H1 (cell line): ENCODE data around the gene FGFBP1. TPM values are rescaled to one million over a fixed set of nuclear protein-coding genes. Genes with fewer than 3 reads are reported as not detected.

Experiments used
- CTCF ChIA-PET: fragments of 300-600 bp; sonication (Branson Sonifier 250); formaldehyde crosslinking; loops from one replicate; lab custom pipeline; 2021; ENCODE audit not compliant: partially characterized antibody; lab: Charles Lee
- POLR2A ChIA-PET: fragments of 300-600 bp; sonication (Branson Sonifier 250); formaldehyde crosslinking; loops from one replicate; lab custom pipeline; 2021; ENCODE audit warnings: inconsistent platforms; ENCODE audit not compliant: partially characterized antibody; lab: Charles Lee
- DNase-seq, 2 experiments: peaks; one replicate each; pipeline versions ENCODE4 v3.0.0 to v3.0.0-alpha.2; 2010 to 2022; ENCODE audit warnings: low spot score in 2 of 2, low read depth in 1 of 2, mixed read lengths in 1 of 2
- FAIRE-seq: peaks from 2 replicates; lab custom pipeline; 2011; peaks lifted over from hg19 to GRCh38; lab: Jason Lieb, UNC
- H2AFZ ChIP-seq: 2 replicates; pipeline ENCODE4 v1.8.1; 2012; ENCODE audit warnings: low read length, inconsistent platforms
- H2AK5ac ChIP-seq: 2 replicates; pipeline ENCODE4 v1.6.1; 2013; ENCODE audit warnings: low read depth, low read length
- H2BK120ac ChIP-seq: replicated peaks from 2 replicates; pipeline ENCODE3; 2013; ENCODE audit warnings: low read depth, low read length, inconsistent platforms
- H2BK12ac ChIP-seq: 2 replicates; pipeline ENCODE4 v1.6.1; 2013; ENCODE audit warnings: low read depth, low read length
- H2BK15ac ChIP-seq: 2 replicates; pipeline ENCODE4 v1.6.1; 2013; ENCODE audit warnings: low read length
- H2BK20ac ChIP-seq: 2 replicates; pipeline ENCODE4 v1.6.1; 2013; ENCODE audit warnings: low read length
- H2BK5ac ChIP-seq: 2 replicates; pipeline ENCODE4 v1.6.1; 2013; ENCODE audit warnings: low read depth, low read length
- H3K14ac ChIP-seq: 2 replicates; pipeline ENCODE4 v1.6.1; 2013; ENCODE audit warnings: inconsistent platforms; ENCODE audit not compliant: insufficient read length
- H3K18ac ChIP-seq: 2 replicates; pipeline ENCODE4 v1.6.1; 2013; ENCODE audit warnings: low read length; ENCODE audit errors: extremely low read depth
- H3K23ac ChIP-seq: 2 replicates; pipeline ENCODE4 v1.6.1; 2013; ENCODE audit warnings: inconsistent platforms; ENCODE audit not compliant: insufficient read length
- H3K23me2 ChIP-seq: 2 replicates; pipeline ENCODE4 v1.6.1; 2013; ENCODE audit warnings: low read depth, low read length
- H3K27ac ChIP-seq: 2 replicates; pipeline ENCODE4 v1.6.1; 2011; ENCODE audit warnings: low read depth, low read length, inconsistent platforms
- H3K27me3 ChIP-seq, 4 experiments: replicated peaks in 1 of 4; 1 replicate in 1 of 4; 2 replicates in 3 of 4; pipeline versions ENCODE4 v1.6.1 to v1.8.1; 2011 to 2013; ENCODE audit warnings: low read length in 3 of 4, mild to moderate bottlenecking in 3 of 4, inconsistent platforms in 2 of 4, mixed read lengths in 2 of 4, moderate library complexity in 1 of 4; ENCODE audit not compliant: control insufficient read depth in 3 of 4, insufficient read depth in 3 of 4; ENCODE audit errors: extremely low read depth in 1 of 4
- H3K36me3 ChIP-seq, 4 experiments: 2 replicates each; pipeline versions ENCODE4 v1.6.1 to v1.8.1; 2011 to 2013; ENCODE audit warnings: mild to moderate bottlenecking in 4 of 4, low read length in 3 of 4, moderate library complexity in 2 of 4, control low read depth in 1 of 4, inconsistent platforms in 1 of 4; ENCODE audit not compliant: insufficient read depth in 4 of 4, control insufficient read depth in 2 of 4
- H3K4ac ChIP-seq: replicated peaks from 2 replicates; pipeline ENCODE3; 2013; ENCODE audit warnings: low read length, low read depth, mixed read lengths, inconsistent platforms; ENCODE audit not compliant: insufficient read length
- H3K4me1 ChIP-seq, 4 experiments: replicated peaks in 1 of 4; 1 replicate in 1 of 4; 2 replicates in 3 of 4; pipeline versions ENCODE4 v1.6.1 to v1.8.1; 2011 to 2013; ENCODE audit warnings: low read length in 3 of 4, inconsistent platforms in 2 of 4, mixed read lengths in 1 of 4; ENCODE audit not compliant: insufficient read depth in 4 of 4, control insufficient read depth in 3 of 4
- H3K4me2 ChIP-seq, 2 experiments: 2 replicates each; pipeline versions ENCODE4 v1.6.1 to v1.8.1; 2011 to 2013; ENCODE audit warnings: low read depth in 2 of 2, low read length in 2 of 2, control low read depth in 1 of 2, inconsistent platforms in 1 of 2, mild to moderate bottlenecking in 1 of 2; ENCODE audit not compliant: insufficient read depth in 1 of 2
- H3K4me3 ChIP-seq, 4 experiments: fragments of 200-600, 300-600 bp in 1 of 4; sonication (generic), shearing (Covaris generic), sonication (Bioruptor Twin) in 1 of 4; 2 replicates each; pipeline versions ENCODE4 v1.5.1 to v1.8.1; 2011 to 2016; ENCODE audit warnings: low read length in 4 of 4, low read depth in 3 of 4, control low read depth in 2 of 4, inconsistent platforms in 2 of 4, mild to moderate bottlenecking in 2 of 4, mixed read lengths in 1 of 4, moderate library complexity in 1 of 4; ENCODE audit not compliant: insufficient read depth in 2 of 4; ENCODE audit errors: extremely low read depth in 1 of 4
- H3K56ac ChIP-seq: replicated peaks from 2 replicates; pipeline ENCODE3; 2013; ENCODE audit warnings: low read depth, mild to moderate bottlenecking, mixed read lengths, low read length, inconsistent platforms; ENCODE audit not compliant: insufficient read length
- H3K79me1 ChIP-seq: 2 replicates; pipeline ENCODE4 v1.6.1; 2013; ENCODE audit warnings: low read depth, low read length, control low read depth
- H3K79me2 ChIP-seq, 2 experiments: 2 replicates each; pipeline versions ENCODE4 v1.6.1 to v1.8.1; 2012 to 2013; ENCODE audit warnings: low read length in 2 of 2, mild to moderate bottlenecking in 2 of 2, inconsistent platforms in 1 of 2; ENCODE audit not compliant: insufficient read depth in 2 of 2, control insufficient read depth in 1 of 2
- H3K9ac ChIP-seq, 4 experiments: replicated peaks in 1 of 4; 1 replicate in 1 of 4; 2 replicates in 3 of 4; pipeline versions ENCODE4 v1.6.1 to v1.8.1; 2011 to 2013; ENCODE audit warnings: low read depth in 3 of 4, low read length in 3 of 4, control low read depth in 2 of 4, mild to moderate bottlenecking in 2 of 4, moderate library complexity in 2 of 4, inconsistent platforms in 1 of 4; ENCODE audit errors: extremely low read depth in 1 of 4
- H3K9me3 ChIP-seq, 2 experiments: 2 replicates each; pipeline versions ENCODE4 v1.6.1 to v1.8.1; 2012 to 2013; ENCODE audit warnings: mild to moderate bottlenecking in 2 of 2, moderate library complexity in 2 of 2, control low read depth in 1 of 2, inconsistent platforms in 1 of 2, low read depth in 1 of 2, low read length in 1 of 2, mixed read lengths in 1 of 2; ENCODE audit not compliant: insufficient read depth in 2 of 2
- H4K20me1 ChIP-seq, 2 experiments: replicated peaks in 1 of 2; 2 replicates each; pipeline versions ENCODE3 to v1.8.1; 2011 to 2013; ENCODE audit warnings: inconsistent platforms in 2 of 2, low read length in 2 of 2, mild to moderate bottlenecking in 1 of 2; ENCODE audit not compliant: insufficient read depth in 2 of 2, control insufficient read depth in 1 of 2
- H4K5ac ChIP-seq: 2 replicates; pipeline ENCODE4 v1.6.1; 2013; ENCODE audit warnings: low read length, low read depth, mixed read lengths, inconsistent platforms; ENCODE audit not compliant: insufficient read length
- H4K8ac ChIP-seq: 2 replicates; pipeline ENCODE4 v1.8.0; 2013; ENCODE audit warnings: mild to moderate bottlenecking, moderate library complexity, low read length, inconsistent platforms; ENCODE audit not compliant: insufficient read depth; ENCODE audit errors: extremely low read depth
- H4K91ac ChIP-seq: replicated peaks from 2 replicates; pipeline ENCODE3; 2013; ENCODE audit warnings: low read length, mixed read lengths, inconsistent platforms; ENCODE audit not compliant: insufficient read length
- ATF2 ChIP-seq: IDR thresholded peaks from 2 replicates; pipeline ENCODE4 v1.6.1; 2012; ENCODE audit warnings: low read length, inconsistent platforms
- BACH1 ChIP-seq: IDR thresholded peaks from 2 replicates; pipeline ENCODE4 v1.6.1; 2012; ENCODE audit warnings: low read length, improper control_type of control experiment
- CTBP2 ChIP-seq: IDR thresholded peaks from 2 replicates; pipeline ENCODE4 v1.7.0; 2011; ENCODE audit warnings: borderline replicate concordance, mild to moderate bottlenecking, moderate library complexity, mixed read lengths, low read length; ENCODE audit not compliant: insufficient read depth, insufficient read length
- FOSL1 ChIP-seq: IDR thresholded peaks from 2 replicates; pipeline ENCODE4 v1.6.1; 2011; ENCODE audit warnings: mild to moderate bottlenecking, low read depth, low read length, moderate library complexity; ENCODE audit not compliant: insufficient read depth
- KDM5A ChIP-seq: fragments of 200-600 bp; IDR thresholded peaks from 2 replicates; pipeline ENCODE4 v1.7.1; 2012; ENCODE audit warnings: mild to moderate bottlenecking, low read length, inconsistent platforms, mixed read lengths
- RNF2 ChIP-seq: fragments of 200-900, 300-1000 bp; sonication (generic); IDR thresholded peaks from 2 replicates; pipeline ENCODE4 v1.7.1; 2016; ENCODE audit warnings: borderline replicate concordance, low read depth, mild to moderate bottlenecking, antibody characterized with exemption, low read length; ENCODE audit not compliant: poor library complexity, severe bottlenecking; ENCODE audit errors: missing control alignments
- SP2 ChIP-seq: IDR thresholded peaks from 2 replicates; pipeline ENCODE4 v1.6.1; 2012; ENCODE audit warnings: mild to moderate bottlenecking, low read length, inconsistent platforms
- SP4 ChIP-seq: IDR thresholded peaks from 2 replicates; pipeline ENCODE4 v1.6.1; 2012; ENCODE audit warnings: low read length, inconsistent platforms
- TBP ChIP-seq: IDR thresholded peaks from 2 replicates; pipeline ENCODE4 v1.6.1; 2011; ENCODE audit warnings: low read depth, low read length, improper control_type of control experiment
- WGBS, 2 experiments: shearing (Covaris generic) in 1 of 2; methylation state at CpG; one replicate each; pipeline versions ENCODE4 v1.1.6 to v1.1.7; 2013 to 2015; ENCODE audit warnings: low lambda C conversion rate in 2 of 2, mixed read lengths in 2 of 2, inconsistent platforms in 1 of 2, low coverage in 1 of 2, missing lambda C conversion rate in 1 of 2; ENCODE audit not compliant: insufficient replicate concordance in 2 of 2, insufficient coverage in 1 of 2, insufficient read length in 1 of 2; ENCODE audit errors: extremely low coverage in 1 of 2, missing lambda C conversion rate in 1 of 2; 5-methylcytosine and 5-hydroxymethylcytosine counted together
- polyA plus RNA-seq, 7 experiments: library from polyadenylated mRNA; depleted of rRNA in 3 of 7; stranded (reverse) in 5 of 7; unstranded in 2 of 7; fragments of >200 nt in 5 of 7; fragments of 200-250 nt in 2 of 7; gene quantifications; 1 replicate in 5 of 7; 2 replicates in 1 of 7; 4 replicates in 1 of 7; pipeline versions ENCODE4 v1.2.1 to v1.2.3, GENCODE V29; 2011 to 2013; ENCODE audit warnings: missing spikeins in 2 of 7, mixed read lengths in 2 of 7
- total RNA-seq: library from RNA; stranded (reverse); fragmentation: NEBNext Ultra II Directional; extraction: Animal tissue kit (Norgen Biotek cat#: 25700); gene quantifications from 2 replicates; pipeline ENCODE4 v1.2.1, GENCODE V29; 2021

Gene FGFBP1
- total and polyA plus RNA-seq, 2 of the 8 experiments (the other 6 are each of a cell fraction or from before 2014, with no cell fraction given), result 0.17 to 0.20 TPM

GRCh38 chr4:15983610-15984009, 45.1 kb upstream of the FGFBP1 start:
- H3K18ac ChIP-seq, result no peak overlapping the region
- H4K91ac ChIP-seq, result no peak overlapping the region
- WGBS, 2 experiments, result 88% methylated on average over 2 of the region's 2 CpGs; no CpG with 5 or more reads in 1 of the 2 experiments
- H4K8ac ChIP-seq, result no peak overlapping the region
- no peak overlapping the region for H2BK20ac ChIP-seq
- 0 out of 4 replicates have a peak, but pooled peaks cover 2 to 4% of the 10 kb centered on the region in 2 experiments for H3K9me3 ChIP-seq
- POLR2A ChIA-PET, result no interaction called here
- no peak overlapping the region for H3K4ac ChIP-seq
- peaks cover 16 to 75% (median 51%) of the 10 kb centered on the region in 4 experiments for H3K36me3 ChIP-seq
- H2AK5ac ChIP-seq, result no peak overlapping the region
- no peaks in the 10 kb centered on the region; the same call in 1 of the 2 replicates for H3K23me2 ChIP-seq
- no peak overlapping the region for H3K9ac ChIP-seq
- no peak for DNase-seq
- H3K14ac ChIP-seq, result no peak overlapping the region
- H2BK12ac ChIP-seq, result no peak overlapping the region
- H3K79me1 ChIP-seq, result no peaks in the 10 kb centered on the region
- CTCF ChIA-PET, result interaction anchor here (1.0 to 1.6 kb wide), 5 partner anchors 21 to 178 kb away, joined by 3 to 7 read pairs (median 5); partner anchors contain the start of gene FGFBP2
- no peak overlapping the region for H4K5ac ChIP-seq
- no peak overlapping the region for H3K56ac ChIP-seq
- no peaks in the 10 kb centered on the region for H3K79me2 ChIP-seq
- no peaks in the 10 kb centered on the region for H3K4me1 ChIP-seq
- H3K4me2 ChIP-seq, result no peak overlapping the region
- no peak overlapping the region for H2BK5ac ChIP-seq
- H3K23ac ChIP-seq, result no peak overlapping the region
- no peak overlapping the region for H2AFZ ChIP-seq
- TF ChIP-seq SP4 (no peak), KDM5A (no peak), FOSL1 (no peak), CTBP2 (no peak), RNF2 (no peak), BACH1 (no peak), SP2 (no peak), ATF2 (no peak), TBP (no peak)
- no peak for FAIRE-seq
- H3K27ac ChIP-seq, result no peak overlapping the region
- H3K27me3 ChIP-seq, result no peaks in the 10 kb centered on the region
- no peak overlapping the region for H2BK15ac ChIP-seq
- H4K20me1 ChIP-seq, result no peaks in the 10 kb centered on the region
- H3K4me3 ChIP-seq, result no peak overlapping the region
- H2BK120ac ChIP-seq, result no peak overlapping the region
